HG03378 (cell line): ENCODE results near the gene IL17REL.
"Not testable (repeated sequence)": the region's sequence is repeated elsewhere in the genome, so short reads cannot be mapped to it uniquely, and the experiment has no call there.

Experiments
- ATAC-seq: cut with Tn5 transposase; IDR thresholded peaks from one replicate; pipeline ENCODE4 v1.9.1; 2021; ENCODE audit warnings: mild to moderate bottlenecking, moderate library complexity; ENCODE audit not compliant: unreplicated experiment

The IL17REL gene

GRCh38 chr22:49992921-49993648 is 19.5 kb downstream of the IL17REL start:
- no peak for ATAC-seq

- no peak for ATAC-seq
These were observed 20.5 kb downstream of the IL17REL start for GRCh38 chr22:49991907-49992533.

- ATAC-seq = no peak
These were observed 21.4 kb downstream of the IL17REL start for GRCh38 chr22:49991167-49991566.

- not testable (repeated sequence) for ATAC-seq
These were observed 22.7 kb downstream of the IL17REL start for GRCh38 chr22:49989826-49990225.

GRCh38 chr22:49986325-49986724 is 26.2 kb downstream of the IL17REL start:
- ATAC-seq = no peak

DNA sequence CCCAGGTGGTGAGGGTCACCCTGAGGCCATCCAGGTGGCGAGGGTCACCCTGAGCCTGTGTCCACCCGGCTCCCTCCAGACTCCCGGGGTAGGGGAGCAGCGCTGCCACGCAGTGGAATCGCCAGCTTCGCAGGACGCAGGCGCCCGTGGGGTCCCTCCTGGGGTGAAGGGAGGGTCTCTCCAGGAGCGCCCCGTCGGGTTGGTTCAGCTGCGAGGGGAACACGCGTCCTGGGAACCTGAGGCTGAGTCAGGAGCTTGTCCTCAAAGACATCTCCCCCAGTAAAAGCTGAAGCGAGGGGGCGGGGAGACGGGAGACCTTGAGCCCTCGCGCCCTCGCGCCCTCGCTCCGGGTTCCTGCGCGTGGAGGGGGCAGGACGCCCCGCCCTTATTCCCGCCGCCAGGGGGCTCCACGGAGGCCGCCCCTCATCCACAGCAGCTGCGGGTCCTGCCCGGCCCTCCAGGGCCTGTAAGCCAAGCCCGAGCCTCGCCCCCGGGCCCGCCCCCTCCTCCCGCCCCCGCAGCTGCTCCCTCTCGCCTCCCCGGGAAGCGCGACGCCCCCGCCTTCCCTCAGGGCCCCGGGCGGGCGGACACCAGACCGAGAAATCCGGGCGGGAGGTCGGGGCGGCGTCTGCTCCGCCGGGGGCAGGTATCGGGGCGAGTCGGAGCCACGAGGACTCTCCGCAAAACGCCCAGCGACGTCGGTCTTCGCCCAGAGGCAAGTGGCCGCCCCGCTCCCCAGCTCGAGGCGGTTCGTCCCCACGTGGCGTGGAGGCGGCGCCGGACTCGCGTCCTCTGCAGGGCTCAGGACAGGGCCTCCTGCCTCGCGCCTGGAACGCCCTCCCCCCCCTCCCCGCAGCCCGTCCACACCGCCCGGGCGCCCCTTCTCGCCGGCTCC is 29.2 kb downstream of the IL17REL start:
- no peak for ATAC-seq

DNA sequence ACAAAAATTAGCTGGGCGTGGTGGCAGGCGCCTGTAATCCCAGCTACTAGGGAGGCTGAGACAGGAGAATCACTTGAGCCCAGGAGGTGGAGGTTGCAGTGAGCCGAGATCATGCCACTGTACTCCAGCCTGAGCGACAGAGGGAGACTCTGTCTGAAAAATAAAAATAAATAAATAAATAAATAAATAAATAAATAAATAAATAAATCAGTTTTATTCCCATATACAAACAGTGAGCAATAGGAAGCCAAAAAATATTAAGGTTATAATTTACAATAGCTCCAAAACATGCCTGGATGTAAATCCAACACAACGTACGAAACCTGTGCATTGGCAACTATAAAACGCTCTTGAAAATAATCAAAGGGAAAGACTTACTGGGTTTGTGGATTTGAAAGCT is 30.8 kb downstream of the IL17REL start:
- not testable (repeated sequence) for ATAC-seq

GRCh38 chr22:49979587-49980264 is 32.8 kb downstream of the IL17REL start:
- ATAC-seq = no peak

DNA sequence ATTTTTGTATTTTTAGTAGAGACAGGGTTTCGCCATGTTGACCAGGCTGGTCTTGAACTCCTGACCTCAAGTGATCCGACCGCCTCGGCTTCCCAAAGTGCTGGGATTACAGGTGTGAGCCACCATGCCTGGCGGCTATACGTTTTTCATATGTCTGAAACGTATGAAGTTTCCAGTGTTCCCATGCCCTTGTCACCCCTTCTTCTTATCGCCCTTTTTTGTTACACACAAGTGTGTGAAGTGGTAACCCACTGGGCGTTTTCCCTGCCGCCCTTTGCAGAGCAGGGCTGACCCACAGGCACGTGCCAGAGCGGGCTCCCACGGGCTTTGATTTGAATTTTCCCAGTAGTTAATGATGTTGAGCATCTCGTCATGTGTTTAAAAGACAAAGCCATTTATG is 35.0 kb downstream of the IL17REL start:
- ATAC-seq = no peak

GRCh38 chr22:49976439-49977175 is 36.0 kb downstream of the IL17REL start:
- ATAC-seq = no peak

DNA sequence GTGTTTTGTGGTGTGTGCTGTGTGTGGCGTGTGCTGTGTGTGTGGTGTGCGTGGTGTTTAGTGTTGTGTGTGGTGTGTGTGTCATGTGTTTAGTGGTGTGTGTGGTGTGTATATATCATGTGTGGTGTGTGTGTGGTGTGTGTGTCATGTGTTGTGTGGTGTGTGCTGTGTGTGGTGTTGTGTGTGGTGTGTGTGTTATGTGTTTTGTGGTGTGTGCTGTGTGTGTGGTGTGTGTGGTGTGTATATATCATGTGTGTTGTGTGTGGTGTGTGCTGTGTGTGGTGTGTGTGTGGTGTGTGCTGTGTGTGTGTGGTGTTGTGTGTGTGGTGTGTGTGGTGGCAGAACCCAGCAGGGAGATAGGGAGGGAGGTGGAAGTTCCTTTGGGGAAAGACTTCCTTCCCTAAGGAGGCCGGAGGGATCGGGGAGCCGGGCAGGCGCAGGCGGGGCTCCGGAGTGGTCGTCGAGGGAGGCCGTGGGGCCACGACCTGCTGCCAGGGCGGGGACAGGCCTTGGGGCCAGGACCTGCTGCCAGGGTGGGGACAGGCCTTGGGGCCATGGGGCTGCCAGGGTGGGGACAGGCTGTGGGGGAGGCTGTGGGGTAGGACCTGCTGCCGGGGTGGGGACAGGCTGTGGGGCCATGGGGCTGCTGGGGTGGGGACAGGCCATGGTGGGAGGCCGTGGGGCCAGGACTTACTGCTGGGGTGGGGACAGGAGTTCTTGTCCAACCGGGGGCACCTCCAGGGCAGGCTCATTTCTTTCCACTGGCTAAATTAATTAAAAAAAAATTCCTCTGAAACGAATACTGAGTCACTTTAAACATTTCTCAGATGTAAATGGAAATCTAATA is 36.8 kb downstream of the IL17REL start:
- no peak for ATAC-seq

DNA sequence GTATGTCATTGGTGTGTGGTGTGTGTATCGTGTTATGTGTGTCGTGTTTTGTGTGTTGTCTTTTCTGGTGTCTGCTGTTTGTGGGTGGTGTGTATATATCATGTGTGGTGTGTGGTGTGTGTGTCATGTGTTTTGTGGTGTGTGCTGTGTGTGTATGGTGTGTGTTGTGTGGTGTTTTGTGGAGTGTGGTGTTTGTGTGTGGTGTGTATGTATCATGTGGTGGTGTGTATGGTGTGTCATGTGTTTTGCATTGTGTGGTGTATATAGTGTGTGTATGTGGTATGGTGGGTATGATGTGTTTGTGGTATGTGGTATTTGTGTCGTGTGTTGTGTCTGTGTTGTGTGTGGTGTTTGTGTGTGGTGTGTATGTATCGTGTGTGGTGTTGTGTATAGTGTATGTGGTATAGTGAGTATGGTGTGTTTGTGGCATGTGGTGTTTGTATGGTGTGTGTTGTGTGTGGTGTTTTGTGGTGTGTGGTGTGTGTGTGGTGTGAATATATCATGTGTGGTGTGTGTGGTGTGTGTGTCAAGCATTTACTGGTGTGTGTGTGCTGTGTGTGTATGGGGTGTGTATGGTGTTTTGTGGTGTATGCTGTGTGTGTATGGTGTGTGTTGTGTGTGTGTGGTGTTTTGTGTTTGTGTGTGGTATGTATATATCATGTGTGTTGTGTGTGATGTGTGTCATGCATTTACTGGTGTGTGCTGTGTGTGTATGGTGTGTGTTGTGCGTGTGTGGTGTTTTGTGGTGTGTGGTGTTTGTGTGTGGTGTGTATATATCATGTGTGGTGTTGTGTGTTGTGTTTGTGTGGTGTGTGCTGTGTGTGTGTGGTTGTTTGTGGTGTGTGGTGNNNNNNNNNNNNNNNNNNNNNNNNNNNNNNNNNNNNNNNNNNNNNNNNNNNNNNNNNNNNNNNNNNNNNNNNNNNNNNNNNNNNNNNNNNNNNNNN is 39.3 kb downstream of the IL17REL start:
- ATAC-seq = no peak

DNA sequence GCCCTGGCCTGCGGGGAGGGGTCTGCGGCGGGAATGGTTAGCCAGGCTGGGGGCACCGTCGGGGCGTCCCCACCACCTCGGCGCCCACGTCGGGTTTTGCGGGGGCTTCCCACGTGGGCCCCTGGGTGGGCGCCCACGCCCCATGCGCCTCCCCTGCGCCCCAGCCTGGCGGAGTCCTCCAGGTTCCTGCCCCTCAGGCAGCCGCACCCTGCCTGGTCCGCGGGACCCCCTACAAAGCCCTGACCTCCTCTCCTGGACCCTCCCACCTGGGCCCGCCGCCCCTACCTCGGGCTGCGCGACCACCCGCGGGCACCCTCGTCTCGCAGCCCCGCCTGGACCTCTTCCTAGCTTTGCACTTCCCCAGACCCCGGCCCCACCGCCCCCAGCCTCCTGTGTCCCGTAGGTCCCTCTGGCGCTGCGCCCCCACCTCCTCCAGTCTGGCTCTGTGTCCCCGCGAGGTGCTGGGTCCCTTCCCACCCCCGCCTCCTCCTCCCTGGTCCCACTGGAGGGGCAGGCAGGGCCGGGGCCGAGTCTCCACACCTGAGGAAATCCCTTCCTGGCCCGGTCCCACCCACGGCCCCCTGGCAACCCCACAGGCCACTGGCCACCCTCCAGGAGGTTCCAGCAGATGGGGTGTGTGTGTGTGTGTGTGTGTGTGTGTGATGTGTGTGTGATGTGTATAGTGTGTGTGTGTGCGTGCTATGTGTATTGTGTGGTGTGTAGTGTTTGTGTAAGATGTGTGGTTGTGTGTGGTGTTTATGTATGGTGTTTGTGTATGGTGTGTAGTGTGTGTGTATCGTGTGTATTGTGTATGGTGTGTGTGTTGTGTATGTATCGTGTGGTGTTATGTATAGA is 40.2 kb downstream of the IL17REL start:
- no peak for ATAC-seq

DNA sequence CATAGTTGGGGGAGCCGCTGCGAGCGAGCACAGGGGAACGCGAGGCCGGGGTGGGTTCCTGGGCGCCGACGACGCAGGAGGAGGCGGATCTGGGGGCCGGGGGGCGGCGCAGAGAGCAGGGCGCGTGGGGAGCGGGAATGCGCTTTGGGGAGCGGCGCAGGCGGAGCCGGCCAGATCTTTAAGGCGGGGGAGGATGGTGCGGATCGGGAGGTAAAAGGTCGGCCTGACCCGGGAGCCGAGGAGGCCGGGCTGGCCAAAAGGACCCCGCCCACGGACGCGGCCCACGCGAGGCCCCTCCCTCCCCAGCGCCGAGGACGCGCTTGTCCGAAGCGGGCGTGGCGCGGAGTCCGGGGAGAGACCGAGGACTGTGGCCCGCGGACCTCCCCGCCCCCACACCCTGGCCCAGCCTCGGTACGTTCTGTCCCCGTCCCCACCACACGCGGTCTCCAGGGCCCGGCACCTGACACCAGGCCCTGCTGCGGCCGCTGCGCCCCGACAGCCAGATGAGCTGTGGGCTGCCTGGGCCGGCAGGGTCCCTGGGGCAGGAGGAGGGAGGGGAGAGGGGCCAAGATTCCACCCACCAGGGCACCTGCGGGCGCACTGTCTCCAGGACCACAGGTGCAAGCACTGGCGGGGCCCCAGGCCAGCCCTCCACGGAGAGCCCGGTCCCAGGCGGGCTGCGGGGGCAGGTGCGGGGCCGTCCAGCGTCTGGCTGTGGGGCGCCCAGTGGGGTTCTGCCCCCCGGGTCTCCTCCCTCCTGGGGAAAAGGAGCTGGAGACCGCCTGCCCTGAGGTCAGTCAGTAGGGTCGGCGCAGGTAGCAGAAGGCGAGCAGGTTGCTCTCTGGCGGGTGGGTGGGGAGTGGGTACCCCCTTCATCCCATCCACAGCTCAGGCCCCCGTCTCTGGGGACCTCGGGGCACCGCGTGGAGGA is 41.1 kb downstream of the IL17REL start:
- ATAC-seq = peak; percentile 4

DNA sequence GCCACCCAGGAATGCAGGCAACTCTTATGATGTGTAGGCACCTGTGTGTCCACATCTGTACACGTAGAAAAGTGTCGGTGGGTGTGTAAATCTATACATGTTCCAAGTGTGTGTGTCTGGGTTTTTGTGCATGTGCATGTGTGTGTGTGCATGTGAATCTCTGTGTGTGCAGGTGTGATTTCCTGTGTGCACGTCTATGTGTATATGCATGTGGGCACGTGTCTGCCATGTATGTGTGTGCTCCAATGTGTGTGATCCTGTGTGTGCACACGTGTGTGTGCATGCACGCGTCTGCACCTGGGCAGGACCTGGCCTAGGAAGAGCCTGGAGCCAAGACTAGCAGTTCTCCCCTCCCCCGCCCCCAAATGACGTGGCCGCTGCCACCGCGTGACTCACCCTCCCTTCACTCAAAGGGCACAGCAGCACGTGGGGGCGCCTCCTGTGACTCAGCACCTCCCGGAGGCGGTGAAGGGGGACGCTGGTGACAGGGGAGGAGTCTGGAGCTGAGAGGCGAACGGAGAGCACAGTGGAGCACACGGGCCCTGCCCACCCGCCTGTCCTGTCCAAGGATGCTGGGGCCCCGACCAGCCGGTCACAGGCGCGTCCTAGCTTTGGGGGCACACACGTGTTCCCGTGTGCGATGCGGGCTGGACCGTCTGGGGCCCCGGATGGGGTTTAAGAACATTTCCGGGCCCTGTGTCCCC is 41.9 kb downstream of the IL17REL start:
- peak; percentile 51 for ATAC-seq
